HCT116 (cell line): Measurements from ENCODE around the gene EBPL.

ENCODE experiments used
- CTCF ChIP-seq, 3 experiments: fragments of 200-600 bp in 1 of 3; sonication (generic) in 1 of 3; IDR thresholded peaks in 2 of 3; conservative IDR thresholded peaks in 1 of 3; 2 replicates each; pipeline ENCODE4 v1.5.1; 2012 to 2017; ENCODE audit warnings: low read depth in 2 of 3, low read length in 2 of 3, antibody characterized with exemption in 1 of 3, borderline replicate concordance in 1 of 3, control low read depth in 1 of 3, mild to moderate bottlenecking in 1 of 3, mixed read lengths in 1 of 3, mixed run types in 1 of 3, moderate library complexity in 1 of 3; ENCODE audit not compliant: insufficient read depth in 1 of 3
- POLR2AphosphoS5 ChIP-seq: IDR thresholded peaks from 2 replicates; pipeline ENCODE4 v1.6.1; 2011; ENCODE audit warnings: mild to moderate bottlenecking, low read depth, low read length, moderate library complexity

DNA sequence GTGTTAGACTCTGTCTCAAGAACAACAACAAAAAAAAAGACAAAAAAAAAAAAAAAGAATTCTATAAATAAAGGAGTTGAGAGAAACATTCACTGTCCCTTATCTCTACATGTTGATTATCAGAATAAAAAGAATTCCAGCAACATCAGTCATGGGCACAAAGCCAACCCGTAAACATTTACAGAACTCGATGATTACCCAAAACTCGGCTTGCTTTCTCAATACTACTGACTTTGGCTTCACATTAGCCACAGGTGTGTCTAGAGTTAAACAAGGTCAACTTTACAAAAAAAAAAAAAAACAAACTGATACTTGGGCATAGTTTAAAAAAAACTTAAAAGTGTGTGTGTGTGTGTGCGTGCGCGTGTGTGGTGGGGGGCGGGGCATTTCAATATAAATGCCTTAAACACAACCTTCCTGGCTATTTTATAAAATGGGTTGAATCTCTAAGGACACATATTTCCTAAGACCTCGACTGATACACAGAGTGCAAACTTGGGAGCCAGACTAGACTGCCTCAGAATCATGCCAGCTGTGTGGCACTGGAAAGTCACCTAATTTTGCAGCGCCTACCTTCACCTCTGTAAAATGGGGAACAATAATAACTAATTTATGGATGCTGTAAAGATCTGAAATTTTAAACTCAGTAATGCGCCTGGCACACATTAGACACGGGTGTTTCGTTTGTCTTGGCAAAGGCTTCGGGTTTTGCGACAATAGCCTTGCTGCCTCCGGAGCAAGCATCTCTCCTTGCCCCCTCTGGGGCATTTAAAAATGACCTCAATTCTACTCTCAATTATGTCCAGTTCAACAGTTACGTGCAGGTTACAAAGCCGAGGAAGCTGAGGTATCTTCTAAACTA, 922 bp downstream of the EBPL start:
- TF ChIP-seq POLR2AphosphoS5 (no peak), CTCF (IDR thresholded peaks at IDR 0.05 in 2 of 3, conservative IDR thresholded peaks at IDR 0.05 in 1 of 3; ENCODE audit: borderline replicate concordance in 1 of 3, insufficient read depth in 1 of 3, low read depth in 2 of 3, low read length in 2 of 3) (no peak)
